ENCODE results near the gene STRIP2.
A peak's percentile ranks its signal among the peaks of the same experiment; 100 is the strongest.
"Not testable (repeated sequence)": the region's sequence is repeated elsewhere in the genome, so short reads cannot be mapped to it uniquely, and the experiment has no call there.

STRIP2 gene

GRCh38 chr7:129497156-129497555 lies 62.9 kb downstream of the STRIP2 start:
- no peak for DNase-seq

GRCh38 chr7:129498021-129498420 lies 63.8 kb downstream of the STRIP2 start:
- no peak for DNase-seq

- DNase-seq: no peak
These were observed 65.8 kb downstream of the STRIP2 start for GRCh38 chr7:129499999-129500398.

GRCh38 chr7:129501760-129502707 lies 67.8 kb downstream of the STRIP2 start, which contains the start of gene SMKR1:
Gene SMKR1 (plus strand): TSS chr7:129502531. CDS start chr7:129502825, 294 bp downstream.
- peak; percentile 97 for DNase-seq

GRCh38 chr7:129502708-129503685 lies 68.8 kb downstream of the STRIP2 start:
- DNase-seq: peak; percentile 14

- no peak for DNase-seq
These were observed 69.5 kb downstream of the STRIP2 start for GRCh38 chr7:129503725-129504124.

GRCh38 chr7:129512192-129512591 lies 78.0 kb downstream of the STRIP2 start:
- no peak for DNase-seq

- DNase-seq: no peak
These were observed 79.3 kb downstream of the STRIP2 start for GRCh38 chr7:129513546-129513945.

- no peak for DNase-seq
These were observed 80.5 kb downstream of the STRIP2 start for GRCh38 chr7:129514683-129515082.

- no peak for DNase-seq
These were observed 81.1 kb downstream of the STRIP2 start for GRCh38 chr7:129515381-129515780.

- DNase-seq: no peak
These were observed 83.7 kb downstream of the STRIP2 start for GRCh38 chr7:129517931-129518330.

GRCh38 chr7:129519464-129519863 lies 85.2 kb downstream of the STRIP2 start:
- DNase-seq: no peak

GRCh38 chr7:129522088-129522970 lies 88.1 kb downstream of the STRIP2 start:
- DNase-seq: no peak

- DNase-seq: no peak
These were observed 88.7 kb downstream of the STRIP2 start for GRCh38 chr7:129522971-129523340.

GRCh38 chr7:129523924-129524323 lies 89.7 kb downstream of the STRIP2 start:
- DNase-seq: no peak

- DNase-seq: not testable (repeated sequence)
These were observed 90.2 kb downstream of the STRIP2 start for GRCh38 chr7:129524405-129524804.

GRCh38 chr7:129525225-129525862 lies 91.1 kb downstream of the STRIP2 start:
- DNase-seq: peak; percentile 18

- no peak for DNase-seq
These were observed 95.4 kb downstream of the STRIP2 start for GRCh38 chr7:129529643-129530042.

GRCh38 chr7:129530795-129531391 lies 96.7 kb downstream of the STRIP2 start:
- peak; percentile 6 for DNase-seq

- no peak for DNase-seq
These were observed 97.5 kb downstream of the STRIP2 start for GRCh38 chr7:129531721-129532120.

GRCh38 chr7:129532375-129532774 lies 98.1 kb downstream of the STRIP2 start:
- no peak for DNase-seq
